ENCODE data around the gene FXYD7.
"Not testable (repeated sequence)": the region's sequence is repeated elsewhere in the genome, so short reads cannot be mapped to it uniquely, and the experiment has no call there.

FXYD7 gene, protein sequence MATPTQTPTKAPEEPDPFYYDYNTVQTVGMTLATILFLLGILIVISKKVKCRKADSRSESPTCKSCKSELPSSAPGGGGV

DNA sequence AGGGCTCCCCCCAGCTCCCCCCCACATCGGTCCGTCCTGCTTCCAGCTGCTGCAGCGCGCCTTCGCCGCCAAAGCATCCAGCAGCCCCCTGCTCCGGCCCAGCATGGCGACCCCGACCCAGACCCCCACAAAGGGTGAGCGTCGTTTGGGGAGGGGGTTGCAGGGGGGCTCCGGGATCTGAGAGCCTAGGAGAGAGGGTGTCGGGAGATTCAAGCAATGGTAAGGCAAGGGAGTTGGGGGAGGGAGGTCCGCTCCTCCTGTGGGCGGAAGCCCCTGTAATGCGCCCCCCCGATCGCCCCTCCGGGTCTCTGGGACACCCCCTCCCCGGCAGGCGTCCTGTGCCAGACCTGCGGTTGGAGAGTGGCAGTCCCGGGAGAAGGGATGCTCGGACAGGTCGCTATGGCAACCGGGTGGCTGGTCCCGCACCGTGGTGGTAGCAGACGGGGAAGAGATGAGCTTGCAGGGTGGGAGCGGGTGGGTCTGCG lies at the start of gene FXYD7:
Gene FXYD7, plus strand, starts transcription at position 25 of the 485 bp plus-strand sequence. Its CDS starts 79 bp downstream, at position 104.
- DNase-seq = no peak

DNA sequence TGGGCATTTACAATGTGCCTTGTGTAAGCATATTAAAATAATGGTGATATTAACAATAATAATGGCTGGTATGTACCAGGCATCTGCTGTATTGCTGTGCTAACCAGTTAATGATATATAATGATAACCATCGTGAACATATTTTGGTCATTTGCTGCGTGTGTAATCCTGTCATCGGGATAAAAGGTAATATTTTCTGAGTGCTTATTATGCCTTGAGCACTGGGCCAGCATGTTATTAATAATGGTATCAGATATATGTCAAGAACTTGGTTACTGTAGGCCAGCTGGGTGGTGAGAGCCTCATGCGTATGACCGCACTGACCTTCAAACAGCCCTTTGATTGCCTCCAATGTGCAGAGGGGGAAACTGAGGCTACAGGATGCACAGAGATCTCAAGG lies 49.6 kb upstream of the FXYD7 start:
- DNase-seq = no peak

- DNase-seq = no peak
Observed at GRCh38 chr19:35093941-35094647, 49.0 kb upstream of the FXYD7 start.

- DNase-seq = no peak
Observed at GRCh38 chr19:35094656-35095055, 48.4 kb upstream of the FXYD7 start.

GRCh38 chr19:35095667-35096368 lies 47.2 kb upstream of the FXYD7 start:
- no peak for DNase-seq

GRCh38 chr19:35098413-35099049 lies 44.5 kb upstream of the FXYD7 start:
- DNase-seq = peak; percentile 6

DNA sequence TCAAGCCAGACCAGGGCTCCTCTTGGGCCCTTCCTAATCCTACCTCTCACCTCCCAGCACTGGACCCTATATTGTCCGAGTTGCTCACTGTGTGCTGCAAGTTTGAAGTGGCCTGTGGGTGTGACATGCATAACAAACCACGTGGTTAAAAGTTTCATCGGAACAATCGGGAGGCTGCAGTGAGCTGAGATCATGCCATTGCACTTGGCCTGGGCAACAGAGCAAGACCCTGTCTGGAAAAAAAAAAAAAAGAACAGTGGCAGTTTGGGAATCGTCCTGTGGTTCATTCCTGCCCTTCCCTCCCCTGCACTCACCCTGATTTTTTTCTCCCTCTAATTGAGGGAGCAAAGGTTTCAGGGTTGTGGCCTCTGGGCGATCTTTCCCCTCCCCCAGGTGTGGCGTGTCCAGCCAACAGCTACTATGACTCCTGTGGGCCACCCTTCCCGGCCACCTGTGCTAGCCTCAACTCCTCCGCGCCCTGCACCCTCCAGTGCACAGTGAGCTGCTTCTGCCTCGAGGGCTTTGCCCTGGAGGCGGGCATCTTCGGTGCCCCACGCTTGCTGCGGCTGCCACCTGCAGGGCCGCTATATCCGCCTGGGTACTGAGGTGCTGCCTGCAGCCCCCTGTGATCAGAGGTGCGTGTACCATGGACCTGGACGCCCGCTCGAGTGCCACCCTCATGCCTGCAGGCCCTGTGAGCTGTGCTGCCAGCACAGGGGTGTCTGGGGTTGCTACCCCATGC lies 43.7 kb upstream of the FXYD7 start:
- DNase-seq = no peak

DNA sequence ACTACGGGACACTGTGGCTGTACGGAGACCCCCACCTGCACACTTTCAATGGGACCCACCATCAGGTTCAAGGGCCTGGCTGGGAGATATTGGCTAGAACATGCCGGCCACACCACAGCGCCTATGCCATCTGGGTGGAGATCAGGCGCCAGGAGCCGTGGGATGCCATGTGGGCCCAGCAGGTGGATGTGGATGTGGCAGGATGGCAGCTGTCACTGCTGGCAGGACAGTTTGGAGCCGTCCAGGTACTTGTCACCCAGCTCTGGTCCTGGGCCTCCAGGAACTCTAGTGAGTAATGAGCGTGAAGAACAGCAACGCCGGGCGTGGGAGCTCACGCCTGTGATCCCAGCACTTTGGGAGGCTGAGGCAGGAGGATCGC lies 43.2 kb upstream of the FXYD7 start:
- DNase-seq = no peak

- DNase-seq = no peak
Observed at GRCh38 chr19:35100588-35101533, 42.2 kb upstream of the FXYD7 start.

DNA sequence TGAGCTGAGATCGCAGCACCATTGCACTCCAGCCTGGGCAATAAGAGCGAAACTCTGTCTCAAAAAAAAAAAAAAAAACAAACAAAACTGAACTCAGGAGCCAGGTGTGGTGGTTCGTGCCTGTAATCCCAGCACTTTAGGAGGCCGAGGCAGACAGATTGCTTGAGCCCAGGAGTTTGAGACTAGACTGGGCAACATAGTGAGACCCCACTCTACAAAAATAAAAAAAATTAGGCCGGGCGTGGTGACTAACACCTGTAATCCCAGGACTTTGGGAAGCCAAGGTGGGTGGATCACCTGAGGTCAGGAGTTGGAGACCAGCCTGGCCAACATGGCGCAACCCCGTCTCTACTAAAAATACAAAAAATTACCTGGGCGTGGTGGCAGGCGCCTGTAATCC lies 41.1 kb upstream of the FXYD7 start:
- not testable (repeated sequence) for DNase-seq

DNA sequence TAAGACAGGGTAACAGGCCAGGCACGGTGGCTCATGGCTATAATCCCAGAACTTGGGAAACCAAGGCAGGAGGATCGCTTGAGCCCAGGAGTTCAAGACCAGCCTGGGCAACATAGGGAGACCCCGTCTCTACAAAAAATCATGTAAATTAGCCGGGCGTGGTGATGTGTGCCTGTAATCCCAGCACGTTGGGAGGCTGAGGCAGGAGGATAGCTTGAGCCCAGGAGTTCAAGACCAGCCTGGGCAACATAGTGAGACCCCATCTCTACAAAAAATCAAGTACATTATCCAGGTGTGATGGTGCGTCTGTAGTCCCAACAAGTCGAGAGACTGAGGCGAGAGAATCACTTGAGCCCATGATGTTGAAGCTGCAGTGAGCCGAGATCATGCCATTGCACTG lies 39.4 kb upstream of the FXYD7 start:
- not testable (repeated sequence) for DNase-seq

DNA sequence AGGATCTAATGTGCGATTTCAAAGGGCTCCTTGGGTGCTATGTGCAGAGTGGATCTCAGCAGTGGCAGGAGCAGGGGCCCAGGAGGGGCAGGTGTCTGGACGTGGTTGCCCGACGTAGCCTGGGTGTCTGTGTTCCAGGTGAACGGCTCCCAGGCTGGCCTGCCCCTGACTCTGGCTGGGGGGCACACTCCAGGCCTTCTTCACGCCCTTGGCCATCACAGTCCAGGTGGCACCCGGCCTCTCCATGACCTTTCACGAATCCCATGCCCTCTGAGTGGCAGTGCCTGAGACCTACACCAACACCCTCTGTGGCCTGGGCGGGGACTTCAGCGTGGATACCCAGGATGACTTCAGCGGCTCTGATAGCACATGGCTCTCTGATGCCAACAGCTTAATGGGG lies 38.7 kb upstream of the FXYD7 start:
- DNase-seq = no peak

DNA sequence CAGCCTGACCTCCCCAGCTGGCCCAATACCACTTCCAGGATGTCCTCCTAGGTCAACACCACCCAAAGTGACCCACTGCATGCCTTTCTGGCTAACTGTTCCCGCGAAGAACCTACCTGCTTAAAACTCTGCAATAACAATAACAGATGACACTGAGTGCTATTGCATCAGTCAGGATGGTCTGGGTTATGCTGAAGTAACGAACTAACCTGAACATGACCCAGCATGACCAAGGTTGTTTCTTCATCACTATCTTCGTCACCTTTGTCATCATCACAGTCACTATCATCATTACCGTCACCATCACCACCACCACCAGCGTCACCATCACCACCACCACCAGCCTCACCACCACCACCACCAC lies 38.0 kb upstream of the FXYD7 start:
- DNase-seq = no peak

- no peak for DNase-seq
Observed at GRCh38 chr19:35105411-35106290, 37.4 kb upstream of the FXYD7 start.

DNA sequence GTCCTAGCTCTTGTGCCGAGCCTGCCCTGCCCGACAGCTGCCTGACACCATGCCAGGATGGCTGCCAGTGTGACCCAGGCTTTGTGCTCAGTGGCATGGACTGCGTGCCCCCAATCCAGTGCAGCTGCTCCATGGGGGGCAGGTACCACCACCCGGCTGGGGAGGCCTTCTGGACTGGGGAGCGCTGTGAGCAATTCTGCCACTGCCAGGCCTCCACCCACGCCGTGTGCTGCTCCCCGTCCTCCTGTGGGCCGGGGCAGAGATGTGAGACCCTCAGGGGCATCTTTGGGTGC lies 36.8 kb upstream of the FXYD7 start:
- no peak for DNase-seq

- DNase-seq = no peak
Observed at GRCh38 chr19:35106898-35107541, 36.0 kb upstream of the FXYD7 start.

GRCh38 chr19:35107545-35107944 lies 35.5 kb upstream of the FXYD7 start:
- no peak for DNase-seq

DNA sequence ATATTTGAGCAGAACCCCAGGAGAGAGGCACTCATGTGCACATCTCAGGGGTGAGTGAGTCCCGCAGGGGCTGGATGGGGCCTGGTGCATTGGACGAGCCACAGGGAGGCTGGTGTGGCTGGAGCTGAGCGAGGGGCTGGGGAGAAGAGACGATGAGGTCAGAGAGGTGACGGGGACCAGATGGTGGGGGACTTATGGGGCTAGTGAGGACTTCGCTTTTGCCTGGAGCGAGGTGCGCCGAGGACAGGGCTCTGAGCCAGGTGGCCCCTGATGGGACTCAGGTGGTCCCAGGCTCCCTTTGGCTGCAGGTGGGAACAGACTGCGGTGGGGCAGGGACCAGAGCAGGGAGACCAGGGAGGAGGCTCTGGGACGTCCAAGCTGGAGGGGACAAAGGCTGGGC lies 34.3 kb upstream of the FXYD7 start:
- no peak for DNase-seq

DNA sequence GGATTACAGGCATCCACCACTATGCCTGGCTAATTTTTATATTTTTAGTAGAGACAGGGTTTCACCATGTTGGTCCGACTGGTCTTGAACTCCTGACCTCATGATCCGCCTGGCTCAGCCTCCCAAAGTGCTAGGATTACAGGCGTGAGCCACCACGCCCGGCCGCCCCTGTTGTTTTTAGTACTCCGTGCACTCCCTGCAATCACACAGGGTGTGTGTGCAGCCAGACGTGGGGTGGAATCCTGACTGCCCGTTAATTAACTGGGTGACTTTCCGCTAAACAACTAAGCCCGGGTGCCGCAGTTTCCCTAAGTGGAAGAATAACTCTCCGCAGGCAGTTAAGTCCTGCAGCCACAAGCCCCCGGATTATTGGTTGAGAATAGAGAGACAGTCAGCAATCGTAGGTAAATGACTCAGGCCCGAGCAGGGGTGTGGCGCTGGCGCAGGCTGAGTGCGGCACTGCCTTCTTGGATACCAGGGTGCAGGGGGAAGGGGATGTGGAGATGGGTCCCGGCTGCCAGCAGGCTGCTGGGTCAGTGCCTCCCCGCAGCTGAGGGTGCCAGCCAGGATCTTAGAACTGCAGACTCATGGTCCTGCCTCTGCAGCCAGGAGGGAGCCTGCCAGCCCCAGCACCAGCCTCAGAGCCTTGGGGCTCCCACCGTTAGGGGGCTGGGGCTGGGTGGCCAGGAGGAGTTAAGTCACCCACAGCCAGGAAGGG lies 33.5 kb upstream of the FXYD7 start:
- no peak for DNase-seq

- DNase-seq = no peak
Observed at GRCh38 chr19:35110974-35111373, 32.1 kb upstream of the FXYD7 start.
